ENCODE measurements around the gene OSTC. TPM values are rescaled to one million over a fixed set of nuclear protein-coding genes. Genes with fewer than 3 reads are reported as not detected.

The OSTC gene
- total and polyA plus RNA-seq, 9 of the 15 experiments (the other 6 are each of a cell fraction or from before 2014, with no cell fraction given), result 112 to 966 (median 235) TPM

- peak; percentile 58 for FAIRE-seq
- Histone ChIP-seq H3K36me3 (ENCODE audit: control insufficient read depth, insufficient read depth, low read length) (peaks cover 37% of the 10 kb centered on the region), H4K20me1 (replicated peaks; ENCODE audit: control insufficient read depth, insufficient read depth, low read length) (no peaks in the 10 kb centered on the region), H3K79me2 (ENCODE audit: control insufficient read depth, insufficient read depth, low read length) (peaks cover 55% of the 10 kb centered on the region), H2AFZ (ENCODE audit: low read depth, low read length) (peak overlapping the region; percentile 95), H3K4me2 (ENCODE audit: insufficient read depth, low read length) (peak overlapping the region; percentile 96), H3K4me3 (peak overlapping the region; percentile 50), H3K9me1 (ENCODE audit: control insufficient read depth, insufficient read depth, low read length) (no peaks in the 10 kb centered on the region), H3K9ac (ENCODE audit: insufficient read depth in 1 of 2, low read depth in 2 of 2, low read length in 2 of 2) (peak overlapping the region; percentile 96 to 99), H3K27ac (ENCODE audit: extremely low read depth, low read depth, low read length) (peak overlapping the region; percentile 81), H3K4me1 (replicated peaks in 1 of 2; ENCODE audit: control insufficient read depth in 2 of 2, insufficient read depth in 2 of 2, low read length in 2 of 2) (peaks cover 0 to 3% of the 10 kb centered on the region in 2 experiments; a peak in 2 of 5 replicates), H3K9me3 (replicated peaks; ENCODE audit: control insufficient read depth, insufficient read depth, low read depth, low read length) (no peaks in the 10 kb centered on the region), H3K27me3 (ENCODE audit: control insufficient read depth in 2 of 2, insufficient read depth in 2 of 2, low read length in 2 of 2) (no peaks in the 10 kb centered on the region)
- peak; percentile 33 to 48 (median 46) for DNase-seq (ENCODE audit: extremely low read depth in 1 of 4, low spot score in 3 of 4)
- peak; percentile 80 for ATAC-seq
- WGBS (ENCODE audit: insufficient coverage, low coverage, missing lambda C conversion rate), result 2% methylated on average over 9 of the region's 9 CpGs
- POLR2A ChIA-PET, result interaction anchor here (0.8 to 2.7 kb wide), 4 partner anchors 13 to 31 kb away, joined by 3 to 10 read pairs (median 6); partner anchors contain the start of gene RPL34
- BruUV-seq (replicated peaks), result no TSS peak
- intact Hi-C loops (cut with micrococcal nuclease) (no loop called here), in situ Hi-C loops (cut with MboI) (no loop called here)
- CTCF ChIA-PET (ENCODE audit: low intra/inter-chr PET ratio), result no interaction called here
- TF ChIP-seq NFE2 (IDR thresholded peaks at IDR 0.05; ENCODE audit: low read depth) (peak; percentile 57), CBX1 (IDR thresholded peaks at IDR 0.05; ENCODE audit: low read depth) (no peak), ZNF561 (CRISPR knock-in tag; conservative IDR thresholded peaks at IDR 0.05) (no peak), ZNF408 (CRISPR knock-in tag; IDR thresholded peaks at IDR 0.05; ENCODE audit: low read depth) (no peak), ZNF239 (CRISPR knock-in tag; IDR thresholded peaks at IDR 0.05) (peak; percentile 46; the same call in 1 of the 2 replicates), ZFP36 (IDR thresholded peaks at IDR 0.05; ENCODE audit: low read depth, low read length, partially characterized antibody) (peak; percentile 44), ZNF12 (CRISPR knock-in tag; IDR thresholded peaks at IDR 0.05) (no peak), CBFA2T3 (IDR thresholded peaks at IDR 0.05) (no peak), KLF13 (tag; IDR thresholded peaks at IDR 0.05; ENCODE audit: borderline replicate concordance, low read depth) (0 out of 2 replicates have a peak, but pooled peaks have one; percentile 14), KDM5B (IDR thresholded peaks at IDR 0.05; ENCODE audit: insufficient replicate concordance, low read depth, low read length) (no peak), PML (IDR thresholded peaks at IDR 0.05; ENCODE audit: low read length) (peak; percentile 11; the same call in 1 of the 2 replicates), ZBTB1 (CRISPR knock-in tag; IDR thresholded peaks at IDR 0.05; ENCODE audit: borderline replicate concordance, low read depth) (no peak), NCOA6 (IDR thresholded peaks at IDR 0.05) (no peak), ZNF24 (IDR thresholded peaks at IDR 0.05) (no peak), HOXB6 (CRISPR knock-in tag; IDR thresholded peaks at IDR 0.05; ENCODE audit: borderline replicate concordance) (no peak), FOXJ2 (tag; IDR thresholded peaks at IDR 0.05) (no peak), NFRKB (IDR thresholded peaks at IDR 0.05; ENCODE audit: low read depth) (peak; percentile 10; the same call in 1 of the 2 replicates), SP2 (IDR thresholded peaks at IDR 0.05; ENCODE audit: extremely low read depth, low read depth, low read length, poor library complexity, severe bottlenecking) (no peak), ZNF232 (CRISPR knock-in tag; IDR thresholded peaks at IDR 0.05) (no peak), DIDO1 (tag; IDR thresholded peaks at IDR 0.05; ENCODE audit: low read depth) (no peak), FOXK2 (conservative IDR thresholded peaks at IDR 0.05 in 1 of 2, IDR thresholded peaks at IDR 0.05 in 1 of 2; ENCODE audit: low read depth in 2 of 2) (peak in 1 of 2 experiments; percentile 46; a peak in 1 of 4 replicates)
Observed at GRCh38 chr4:108651014-108651791, 804 bp downstream of the OSTC start.
